LoVo (cell line): ENCODE results near the gene LRCH1.
A peak's percentile ranks its signal among the peaks of the same experiment; 100 is the strongest.

ENCODE experiments used
- DNase-seq: peaks from one replicate; pipeline ENCODE4 v3.0.0-alpha.2; 2016; ENCODE audit warnings: low spot score

The LRCH1 gene

GRCh38 chr13:46535002-46535401, 18.0 kb upstream of the LRCH1 start:
- no peak for DNase-seq

- DNase-seq: no peak
These were observed 17.1 kb upstream of the LRCH1 start for GRCh38 chr13:46535825-46536224.

- no peak for DNase-seq
These were observed 16.6 kb upstream of the LRCH1 start for GRCh38 chr13:46536341-46536740.

GRCh38 chr13:46539231-46539630, 13.7 kb upstream of the LRCH1 start:
- DNase-seq: no peak

GRCh38 chr13:46541210-46541609, 11.8 kb upstream of the LRCH1 start:
- no peak for DNase-seq

- DNase-seq: no peak
These were observed 10.1 kb upstream of the LRCH1 start for GRCh38 chr13:46542833-46543232.

- no peak for DNase-seq
These were observed 9.7 kb upstream of the LRCH1 start for GRCh38 chr13:46543287-46543686.

- DNase-seq: no peak
These were observed 8.8 kb upstream of the LRCH1 start for GRCh38 chr13:46544208-46544607.

- DNase-seq: no peak
These were observed 8.2 kb upstream of the LRCH1 start for GRCh38 chr13:46544811-46545210.

- no peak for DNase-seq
These were observed 6.7 kb upstream of the LRCH1 start for GRCh38 chr13:46546084-46546768.

GRCh38 chr13:46550822-46551221, 2.1 kb upstream of the LRCH1 start:
- DNase-seq: no peak

- peak; percentile 87 for DNase-seq
These were observed 1.3 kb upstream of the LRCH1 start for GRCh38 chr13:46551410-46552302.

- DNase-seq: no peak
These were observed 677 bp upstream of the LRCH1 start for GRCh38 chr13:46552303-46552682.

GRCh38 chr13:46553521-46553885, 533 bp downstream of the LRCH1 start:
- DNase-seq: no peak

GRCh38 chr13:46553886-46554858, 1.2 kb downstream of the LRCH1 start:
- peak; percentile 62 for DNase-seq

GRCh38 chr13:46554951-46555350, 2.0 kb downstream of the LRCH1 start:
- DNase-seq: no peak

GRCh38 chr13:46555722-46556417, 2.9 kb downstream of the LRCH1 start:
- no peak for DNase-seq

GRCh38 chr13:46556418-46556779, 3.4 kb downstream of the LRCH1 start:
- no peak for DNase-seq

- DNase-seq: no peak
These were observed 6.4 kb downstream of the LRCH1 start for GRCh38 chr13:46559272-46559805.

- DNase-seq: no peak
These were observed 7.8 kb downstream of the LRCH1 start for GRCh38 chr13:46560778-46561177.

GRCh38 chr13:46561286-46561685, 8.3 kb downstream of the LRCH1 start:
- DNase-seq: no peak

- DNase-seq: no peak
These were observed 8.7 kb downstream of the LRCH1 start for GRCh38 chr13:46561691-46562090.
